GM18858 (cell line): ENCODE results near the gene DENND6B.
"Not testable (repeated sequence)": the region's sequence is repeated elsewhere in the genome, so short reads cannot be mapped to it uniquely, and the experiment has no call there.

Experiments used
- ATAC-seq: cut with Tn5 transposase; IDR thresholded peaks from one replicate; pipeline ENCODE4 v1.9.1; 2021; ENCODE audit not compliant: unreplicated experiment

DENND6B gene

DNA sequence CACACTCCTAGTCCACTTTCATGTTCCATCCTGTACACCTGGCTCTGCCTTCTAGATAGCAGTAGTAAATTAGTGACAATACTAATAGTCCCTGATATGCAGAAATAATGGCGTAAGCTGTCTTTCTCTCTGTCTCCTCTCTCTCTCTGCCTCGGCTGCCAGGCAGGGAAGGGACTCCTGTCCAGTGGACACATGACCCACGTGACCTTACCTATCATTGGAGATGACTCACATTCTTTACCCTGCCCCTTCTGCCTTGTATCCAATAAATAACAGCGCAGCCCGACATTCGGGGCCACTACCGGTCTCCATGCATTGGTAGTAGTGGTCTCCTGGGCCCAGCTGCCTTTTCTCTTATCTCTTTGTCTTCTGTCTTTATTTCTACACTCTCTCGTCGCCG, 53.0 kb downstream of the DENND6B start:
- not testable (repeated sequence) for ATAC-seq

DNA sequence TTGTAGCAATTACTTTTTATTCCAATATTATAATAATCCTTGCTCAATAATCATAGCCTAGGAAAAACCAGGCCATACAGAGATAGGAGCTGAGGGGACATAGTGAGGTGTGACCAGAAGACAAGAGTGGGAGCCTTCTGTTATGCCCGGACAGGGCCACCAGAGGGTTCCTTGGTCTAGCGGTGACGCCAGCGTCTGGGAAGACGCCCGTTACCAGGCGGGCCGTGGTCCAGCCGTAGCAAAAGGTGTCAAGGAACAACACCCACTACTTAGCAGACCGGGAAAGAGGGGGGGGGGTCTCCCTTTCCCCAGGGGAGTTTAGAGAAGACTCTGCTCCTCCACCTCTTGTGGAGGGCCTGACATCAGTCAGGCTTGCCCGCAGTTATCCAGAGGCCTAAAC, 53.5 kb downstream of the DENND6B start:
- ATAC-seq = not testable (repeated sequence)

DNA sequence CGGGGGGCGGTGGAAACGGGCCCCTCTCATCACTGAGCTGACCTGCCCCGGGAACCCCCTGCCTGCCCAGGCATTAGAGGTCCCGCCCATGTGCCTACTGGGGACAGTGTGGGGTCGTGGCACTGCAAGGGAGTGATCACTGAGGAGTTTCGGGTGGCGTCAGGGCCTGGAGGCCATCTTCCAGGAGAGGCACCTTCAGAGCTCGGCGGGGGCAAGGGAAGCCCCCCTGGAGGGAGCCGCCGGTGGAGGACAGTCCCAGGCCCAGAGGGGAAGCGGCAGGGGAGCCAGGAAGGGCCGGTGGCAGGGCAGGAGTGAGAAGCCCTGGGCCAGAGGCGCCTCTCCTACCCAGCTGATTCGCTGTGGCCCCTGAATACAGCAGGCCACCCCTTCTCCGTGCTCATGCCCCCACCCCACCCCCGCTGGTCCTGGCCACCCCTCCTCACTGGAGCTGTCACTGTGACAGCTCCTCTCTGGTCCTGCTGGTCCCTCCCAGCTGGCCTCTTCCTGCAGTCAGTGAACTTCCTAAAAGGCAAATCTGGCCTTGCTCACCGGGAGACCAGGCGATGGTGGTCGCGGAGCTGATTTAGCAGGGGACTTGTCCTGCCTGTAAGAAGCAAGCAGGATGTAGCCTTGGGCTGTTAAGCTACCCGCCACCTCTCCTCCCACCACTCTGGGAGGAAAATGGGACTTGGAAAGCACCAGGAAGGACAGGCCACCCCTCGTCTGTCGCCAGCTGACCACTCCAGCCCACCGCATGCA, 54.6 kb downstream of the DENND6B start:
- ATAC-seq = no peak

DNA sequence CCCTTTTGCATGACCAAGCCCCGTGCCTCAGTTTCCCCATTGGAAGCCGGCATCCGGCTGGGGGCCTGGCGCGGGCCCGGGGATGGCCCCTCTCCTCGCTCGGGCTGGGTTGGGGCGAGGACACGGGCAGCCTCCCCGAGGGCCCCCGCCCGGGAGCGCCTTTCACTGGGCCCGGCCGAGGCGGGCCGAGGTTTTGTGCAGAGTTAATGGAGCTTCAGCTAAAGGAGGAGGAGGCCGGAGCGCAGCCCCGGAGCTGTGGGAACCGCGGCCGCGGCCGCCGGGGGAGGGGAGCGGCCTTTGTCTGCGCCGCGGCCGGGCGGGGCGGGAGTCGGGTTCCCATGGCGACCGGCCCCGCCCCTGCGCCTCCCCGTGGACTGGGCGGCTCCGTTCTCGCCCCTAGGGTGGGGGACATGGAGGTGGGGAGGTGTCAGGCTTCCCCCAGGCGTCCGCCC, 55.3 kb downstream of the DENND6B start:
- no peak for ATAC-seq

- ATAC-seq = no peak
Measured at GRCh38 chr22:50270666-50271394, 56.0 kb downstream of the DENND6B start.

DNA sequence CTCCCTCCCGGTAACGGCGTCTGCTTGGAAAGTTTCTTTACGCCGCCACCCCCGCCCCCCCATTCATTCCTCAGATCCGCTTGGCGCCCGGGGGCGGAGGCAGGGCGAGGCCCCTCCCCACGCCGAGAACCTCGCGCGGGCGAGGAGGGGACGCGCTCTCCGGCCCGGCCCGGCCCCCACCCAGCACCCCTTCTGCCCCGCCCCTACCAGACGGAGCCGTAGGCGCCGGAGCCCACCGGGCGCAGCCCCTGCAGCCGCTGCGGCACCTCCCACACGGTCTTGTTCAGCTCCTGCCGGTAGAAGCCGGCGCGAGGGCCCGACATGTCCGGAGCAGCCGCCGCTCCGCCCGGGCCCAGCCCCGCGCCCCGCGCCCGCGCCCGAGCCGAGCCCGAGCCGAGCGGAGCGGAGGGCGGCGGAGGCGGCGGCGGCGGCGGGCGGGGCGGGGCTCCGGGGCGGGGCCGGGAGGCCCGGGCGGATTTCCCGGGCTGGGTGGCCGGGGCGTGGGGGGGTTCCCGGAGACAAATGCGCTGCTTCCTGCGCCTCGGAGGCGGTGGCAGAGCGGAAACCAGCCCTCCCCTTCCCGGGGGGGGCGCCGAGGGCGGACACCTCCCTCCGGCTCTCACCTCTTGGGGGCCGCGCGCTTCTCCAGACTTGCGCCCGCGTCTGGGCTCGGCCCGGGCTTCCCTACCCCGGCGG, 56.7 kb downstream of the DENND6B start, which contains the start of gene MAPK11:
MAPK11 (minus strand) TSS at position 411 of the 696 bp plus-strand sequence; CDS start at position 323, 88 bp downstream.
- ATAC-seq = no peak

- no peak for ATAC-seq
Measured at GRCh38 chr22:50269573-50269969, 57.2 kb downstream of the DENND6B start.

DNA sequence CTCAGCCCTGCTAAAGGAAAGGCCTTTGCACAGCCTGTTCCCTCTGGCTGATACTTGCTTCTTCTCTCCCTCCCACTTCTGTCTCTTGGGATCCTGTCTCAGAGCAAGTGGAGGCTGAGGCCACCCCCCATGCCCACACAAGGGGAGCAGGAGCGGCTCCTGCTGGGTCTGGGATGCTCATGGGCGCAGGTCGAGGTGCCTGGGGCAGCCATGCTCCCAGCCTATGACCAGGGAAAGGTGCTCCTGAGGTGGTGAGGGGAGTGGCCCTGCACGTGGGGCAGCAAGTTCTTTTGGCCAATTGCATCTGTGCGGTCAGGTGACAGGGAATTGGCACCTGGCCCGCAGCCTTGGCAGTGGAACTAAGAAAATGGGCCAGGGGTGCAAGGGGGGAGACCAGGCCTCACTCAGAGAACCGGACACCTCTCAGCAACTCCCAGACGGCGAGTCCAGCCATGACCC, 58.1 kb downstream of the DENND6B start:
- ATAC-seq = no peak

GRCh38 chr22:50267591-50268390, 59.0 kb downstream of the DENND6B start:
- no peak for ATAC-seq

GRCh38 chr22:50266994-50267393, 59.8 kb downstream of the DENND6B start:
- ATAC-seq = no peak

DNA sequence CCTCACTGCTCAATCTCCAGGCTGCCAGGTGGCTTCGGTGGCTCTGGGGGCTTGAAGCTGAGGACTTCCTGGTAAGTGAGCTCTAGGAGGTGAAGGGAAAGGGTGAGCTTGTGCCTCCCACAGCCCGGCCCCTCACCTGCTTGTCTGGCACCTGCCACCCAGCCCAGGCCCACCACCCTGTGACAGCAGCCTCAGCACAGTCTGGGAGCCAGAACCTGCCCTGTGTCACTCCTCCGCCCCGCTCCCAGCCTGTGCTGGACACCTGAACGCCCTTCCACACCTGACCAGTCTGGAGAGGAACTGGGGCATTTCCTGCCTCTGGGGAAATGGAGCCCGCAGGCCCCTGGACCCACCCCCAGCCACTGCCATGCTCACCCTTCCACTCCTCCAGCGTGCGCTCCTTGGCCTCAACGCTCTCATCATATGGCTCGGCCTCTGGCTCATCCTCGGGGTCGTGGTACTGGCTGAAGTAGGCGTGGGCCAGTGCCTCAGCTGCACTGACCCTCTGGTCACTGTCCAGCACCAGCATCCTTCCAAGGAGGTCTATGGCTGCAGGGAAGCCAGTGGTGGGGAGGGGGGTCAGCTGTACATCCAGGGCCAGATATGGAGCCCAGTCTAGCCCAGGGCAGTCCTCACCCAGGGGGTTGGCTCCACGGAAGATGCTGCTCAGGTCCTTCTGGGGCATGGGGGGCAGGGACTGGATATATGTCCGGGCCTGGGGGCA, 61.7 kb downstream of the DENND6B start:
- ATAC-seq = no peak

GRCh38 chr22:50264104-50264745, 62.6 kb downstream of the DENND6B start:
- no peak for ATAC-seq

- no peak for ATAC-seq
Measured at GRCh38 chr22:50262973-50263617, 63.7 kb downstream of the DENND6B start.

- ATAC-seq = no peak
Measured at GRCh38 chr22:50262460-50262911, 64.3 kb downstream of the DENND6B start.

DNA sequence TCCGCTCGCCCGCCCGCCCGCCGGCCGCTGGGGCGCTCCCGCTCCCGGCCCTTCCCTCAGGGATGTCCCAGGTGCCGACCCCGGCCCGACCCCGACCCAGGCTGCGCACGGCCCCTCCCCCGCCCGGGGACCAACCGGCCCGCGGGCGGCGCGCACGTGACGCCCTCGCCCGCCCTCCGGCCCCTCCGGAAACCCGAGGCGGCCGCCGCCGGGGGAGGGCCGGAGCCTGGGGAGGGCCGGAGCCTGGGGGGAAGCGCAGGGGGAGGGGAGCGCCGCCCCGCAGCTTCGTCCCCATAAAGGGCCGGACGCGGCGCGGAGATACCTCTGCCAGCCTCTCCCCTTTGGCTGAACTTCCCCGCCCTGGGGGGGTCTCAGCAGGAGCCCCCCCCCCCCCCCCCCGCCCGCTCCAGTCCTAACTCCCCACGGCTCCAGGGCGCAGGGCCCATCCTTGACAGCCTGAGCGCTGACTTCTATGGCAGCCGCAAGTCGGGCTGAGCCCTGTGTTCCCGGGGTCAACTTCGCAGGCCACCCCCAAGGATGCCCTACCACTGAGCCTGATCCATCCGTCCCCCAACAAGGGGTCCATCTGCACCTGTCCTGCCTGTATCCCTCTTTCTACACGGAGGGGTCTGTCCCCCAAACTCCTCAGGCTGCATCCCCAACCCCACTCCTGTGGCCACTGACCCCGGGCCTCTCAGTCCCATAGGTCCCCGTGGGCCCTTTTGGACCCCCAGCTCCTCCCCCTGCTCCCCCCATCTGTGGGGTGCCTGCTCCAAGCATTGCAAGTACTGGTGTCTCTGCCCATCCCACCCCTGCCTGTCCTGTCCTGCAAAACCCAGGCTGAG, 65.0 kb downstream of the DENND6B start, which contains the start of gene MAPK12:
MAPK12 (minus strand) TSS at position 69 of the 845 bp plus-strand sequence. CDS start 174 bp downstream, outside the sequence.
- ATAC-seq = no peak

- no peak for ATAC-seq
Measured at GRCh38 chr22:50260801-50261614, 65.8 kb downstream of the DENND6B start.

DNA sequence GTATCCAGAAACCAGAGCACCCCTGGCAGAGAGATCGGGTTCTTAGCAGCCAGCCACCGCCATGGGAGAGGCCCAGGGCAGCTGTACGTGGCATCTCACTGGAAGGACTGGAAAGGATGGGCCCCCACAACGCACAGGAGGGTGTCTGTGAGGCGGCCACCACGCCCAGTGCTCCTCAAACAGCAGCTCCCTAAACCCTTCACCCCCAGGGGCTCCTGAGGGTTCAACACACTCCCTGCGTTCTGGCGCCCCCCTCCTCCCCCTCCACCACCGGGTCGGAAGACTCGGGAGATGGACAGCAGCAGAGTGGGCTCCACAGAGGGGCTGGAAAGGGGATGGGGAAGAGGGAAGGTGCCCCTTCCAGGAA, 66.4 kb downstream of the DENND6B start:
- ATAC-seq = no peak
